Activated CD4-positive, alpha-beta T cell treated with anti-CD3 and anti-CD28 coated beads for 1 hour (primary cell): Measurements from ENCODE around the gene PNPLA7.
"Not testable (repeated sequence)": the region's sequence is repeated elsewhere in the genome, so short reads cannot be mapped to it uniquely, and the experiment has no call there.

Experiments
- DNase-seq: peaks from one replicate; pipeline ENCODE4 v3.0.0-alpha.2; 2020

The PNPLA7 gene

DNA sequence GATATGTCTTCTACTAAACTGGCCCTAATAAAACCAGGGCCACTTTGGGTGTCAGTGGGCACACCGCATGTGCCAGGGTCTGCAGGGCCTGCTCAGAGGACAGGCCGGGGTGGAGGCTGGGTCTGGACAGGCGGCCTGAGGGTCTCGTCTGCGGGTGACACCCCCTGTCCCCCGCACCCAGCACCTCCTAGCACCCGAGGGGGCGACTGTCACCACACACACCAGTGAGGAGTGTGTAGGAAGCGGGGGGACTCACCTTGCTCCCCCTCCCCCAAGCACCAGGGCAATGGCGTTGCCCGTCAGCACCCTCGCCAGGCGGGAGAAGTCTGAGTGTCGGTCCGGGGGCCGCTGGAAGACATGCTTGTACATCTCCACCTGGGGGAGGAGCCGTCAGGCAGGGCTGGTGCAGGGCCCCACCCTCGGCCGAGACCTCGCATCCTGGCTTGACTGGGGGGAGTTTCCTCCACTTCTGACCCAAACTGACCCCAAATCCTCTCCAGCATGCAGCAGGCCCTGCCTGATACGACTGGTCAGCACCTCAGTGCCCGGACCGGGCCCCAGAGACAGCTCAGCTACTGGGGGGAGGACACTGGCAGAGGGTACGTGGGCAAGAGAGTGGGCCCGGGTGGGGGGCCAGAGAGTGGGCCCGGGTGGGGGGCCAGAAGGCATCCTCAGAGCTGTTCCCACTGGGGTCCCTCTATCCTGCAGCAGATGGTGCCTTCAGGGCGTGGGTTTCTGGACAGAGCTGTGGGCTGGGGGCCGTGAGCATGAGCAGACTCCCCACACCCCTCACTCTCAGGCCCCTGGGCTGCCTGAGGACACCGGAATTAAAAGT, 72.2 kb downstream of the PNPLA7 start:
- no peak for DNase-seq

DNA sequence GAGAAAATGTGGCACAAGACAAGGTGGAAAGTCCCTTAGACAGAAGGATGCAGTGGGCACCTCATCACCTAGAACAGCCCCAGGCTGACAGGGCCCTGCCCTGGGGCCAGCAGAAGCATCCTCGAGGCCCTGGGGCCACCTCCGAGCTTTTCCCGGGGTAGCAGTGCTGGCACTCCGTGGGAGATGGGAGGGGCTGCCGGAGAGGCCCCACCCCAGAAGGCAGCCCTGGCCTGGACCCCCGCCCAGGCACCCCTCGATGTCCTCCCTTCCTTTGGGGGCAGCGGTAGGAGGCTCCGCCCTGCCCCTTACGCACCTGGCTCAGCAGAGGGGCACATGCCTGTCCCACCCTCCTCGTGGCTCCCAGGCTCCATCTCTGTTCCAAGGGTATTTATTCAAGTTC, 73.3 kb downstream of the PNPLA7 start:
- DNase-seq, result no peak

DNA sequence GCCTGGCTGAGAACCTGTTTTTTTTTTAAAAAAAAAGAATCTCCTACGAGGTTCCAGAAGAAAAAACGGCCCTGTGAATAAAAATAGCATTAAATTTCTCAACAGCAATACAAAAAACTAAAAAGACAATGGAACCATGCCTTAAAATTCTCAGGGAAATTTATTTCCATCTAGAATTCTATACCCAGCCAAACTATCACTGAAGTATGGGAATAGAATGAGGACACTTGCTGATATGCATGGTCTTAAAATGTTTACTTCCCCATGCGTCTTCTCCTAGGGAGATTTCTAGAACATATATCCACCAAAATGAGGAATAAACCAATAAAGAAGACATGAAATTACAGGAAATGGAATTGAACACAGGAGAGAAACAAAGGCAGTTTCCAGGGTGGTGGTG, 74.5 kb downstream of the PNPLA7 start:
- DNase-seq, result no peak

DNA sequence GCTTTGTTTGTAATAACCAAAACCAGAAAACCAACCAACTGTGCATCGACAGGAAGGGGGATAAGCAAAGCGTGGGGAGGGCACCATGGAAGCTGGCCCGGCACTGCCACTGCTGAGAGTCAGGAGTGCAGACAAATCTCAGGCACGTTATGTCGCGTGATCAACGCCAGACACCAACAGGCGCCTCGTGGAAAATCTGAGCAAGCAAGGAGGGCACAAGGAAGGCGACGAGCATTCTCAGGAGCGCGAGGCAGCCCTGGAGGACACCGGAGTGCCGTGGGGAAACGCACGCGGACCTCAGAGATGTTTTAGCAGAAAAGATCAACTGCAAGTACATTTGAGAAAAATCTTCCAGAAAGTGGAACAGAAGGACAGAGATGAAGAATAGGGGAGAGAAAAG, 75.9 kb downstream of the PNPLA7 start:
- no peak for DNase-seq

DNA sequence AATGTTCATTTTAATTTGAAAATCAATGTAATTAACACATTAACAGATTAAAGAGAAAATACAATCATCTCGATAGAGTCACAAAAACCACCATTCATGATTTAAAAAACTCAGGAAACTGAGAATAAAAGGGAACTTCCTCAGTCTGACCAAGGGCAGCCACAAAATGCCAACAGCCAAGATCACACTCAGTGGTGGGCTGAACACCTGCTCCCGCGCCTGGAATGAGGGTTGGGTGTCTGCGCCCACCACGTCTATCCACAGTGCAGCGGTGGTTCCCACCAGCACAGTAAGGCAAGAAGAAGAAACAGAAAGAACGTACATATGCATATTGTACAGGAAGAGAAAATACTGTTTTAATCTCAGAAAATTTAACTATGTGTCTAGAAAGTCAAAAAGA, 79.4 kb downstream of the PNPLA7 start:
- no peak for DNase-seq

DNA sequence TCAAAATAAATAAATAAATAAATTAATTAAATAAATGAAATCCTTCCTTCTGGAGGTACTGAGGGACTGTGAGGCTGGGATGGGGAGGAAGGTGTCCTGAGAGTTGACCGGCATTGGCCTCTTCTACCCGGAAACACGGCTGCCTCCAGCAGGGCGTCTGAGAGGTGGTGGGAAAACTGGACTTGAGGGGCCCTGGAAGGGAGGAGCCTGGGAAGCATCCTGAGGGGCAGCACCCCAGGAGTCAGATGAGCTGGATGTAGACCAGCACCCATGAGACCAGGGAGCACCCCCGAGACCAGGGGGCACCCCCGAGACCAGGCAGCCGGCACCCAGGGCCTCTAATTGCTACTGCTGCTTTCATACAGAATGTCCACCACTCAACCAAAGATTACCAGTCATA, 82.3 kb downstream of the PNPLA7 start:
- DNase-seq, result no peak

DNA sequence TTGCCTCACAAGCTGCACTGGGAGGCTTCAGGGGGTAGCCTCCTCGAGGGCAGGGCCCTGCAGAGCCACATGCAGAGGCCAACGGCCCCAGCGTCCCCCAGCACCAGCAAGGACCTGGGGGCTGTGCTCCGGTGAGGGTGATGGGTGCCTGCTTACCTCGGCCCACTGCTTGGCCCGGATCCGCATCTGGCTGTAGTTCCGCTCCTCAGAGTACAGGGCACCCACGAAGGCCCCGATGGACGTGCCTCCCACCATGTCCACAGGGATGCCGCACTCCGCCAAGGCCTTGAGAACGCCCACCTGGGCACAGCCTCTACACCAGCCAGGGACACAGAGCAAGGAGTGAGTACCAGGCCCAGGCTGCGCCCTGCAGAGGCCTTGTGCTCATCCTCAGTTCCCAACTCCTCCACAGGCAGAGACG, 83.0 kb downstream of the PNPLA7 start:
- DNase-seq, result no peak

DNA sequence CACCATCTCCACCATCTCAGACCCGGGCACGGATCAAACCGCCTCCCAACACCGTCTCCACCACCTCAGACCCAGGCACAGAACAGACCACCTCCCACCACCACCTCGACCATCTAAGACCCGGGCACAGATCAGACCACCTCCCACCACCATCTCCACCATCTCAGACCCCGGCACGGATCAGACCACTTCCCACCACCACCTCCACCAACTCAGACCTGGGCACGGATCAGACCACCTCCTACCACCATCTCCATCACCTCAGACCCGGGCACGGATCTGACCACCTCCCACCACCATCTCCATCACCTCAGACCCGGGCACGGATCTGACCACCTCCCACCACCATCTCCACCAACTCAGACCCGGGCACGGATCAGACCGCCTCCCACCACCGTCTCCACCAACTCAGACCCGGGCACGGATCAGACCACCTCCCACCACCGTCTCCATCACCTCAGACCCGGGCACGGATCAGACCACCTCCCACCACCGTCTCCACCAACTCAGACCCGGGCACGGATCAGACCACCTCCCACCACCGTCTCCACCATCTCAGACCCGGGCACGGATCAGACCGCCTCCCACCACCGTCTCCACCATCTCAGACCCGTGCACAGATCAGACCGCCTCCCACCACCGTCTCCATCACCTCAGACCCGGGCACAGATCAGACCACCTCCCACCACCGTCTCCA, 83.7 kb downstream of the PNPLA7 start:
- DNase-seq, result not testable (repeated sequence)

DNA sequence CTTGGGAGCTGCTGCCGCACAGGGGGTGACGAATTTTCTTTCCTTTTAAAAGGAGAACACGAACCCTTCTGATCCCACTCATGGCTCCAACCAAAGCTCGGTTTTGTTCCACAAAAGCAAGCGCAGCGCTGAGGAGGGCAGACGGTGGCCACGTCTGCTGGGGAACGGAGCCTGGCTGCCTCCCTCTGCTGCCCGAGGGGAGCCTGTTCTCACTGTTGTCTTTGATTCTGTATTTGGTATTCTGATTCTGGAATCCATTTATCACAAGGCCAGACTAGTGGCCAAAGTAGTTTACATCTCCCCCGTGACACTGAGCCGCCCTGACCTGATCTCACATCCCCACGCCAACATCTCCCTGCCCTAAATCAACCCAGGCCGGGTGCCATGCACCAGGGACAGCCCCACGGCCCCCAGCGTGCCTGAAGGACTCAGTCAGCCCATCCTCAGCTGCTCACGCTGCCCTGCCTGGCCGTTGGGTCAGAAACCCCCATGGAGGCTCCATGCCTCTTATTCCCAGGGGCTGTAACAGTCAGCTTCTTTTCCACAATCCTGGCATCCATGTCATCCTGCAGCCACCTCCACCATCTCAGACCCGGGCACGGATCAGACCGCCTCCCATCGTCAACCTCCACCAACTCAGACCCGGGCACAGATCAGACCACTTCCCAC, 84.3 kb downstream of the PNPLA7 start:
- no peak for DNase-seq

DNA sequence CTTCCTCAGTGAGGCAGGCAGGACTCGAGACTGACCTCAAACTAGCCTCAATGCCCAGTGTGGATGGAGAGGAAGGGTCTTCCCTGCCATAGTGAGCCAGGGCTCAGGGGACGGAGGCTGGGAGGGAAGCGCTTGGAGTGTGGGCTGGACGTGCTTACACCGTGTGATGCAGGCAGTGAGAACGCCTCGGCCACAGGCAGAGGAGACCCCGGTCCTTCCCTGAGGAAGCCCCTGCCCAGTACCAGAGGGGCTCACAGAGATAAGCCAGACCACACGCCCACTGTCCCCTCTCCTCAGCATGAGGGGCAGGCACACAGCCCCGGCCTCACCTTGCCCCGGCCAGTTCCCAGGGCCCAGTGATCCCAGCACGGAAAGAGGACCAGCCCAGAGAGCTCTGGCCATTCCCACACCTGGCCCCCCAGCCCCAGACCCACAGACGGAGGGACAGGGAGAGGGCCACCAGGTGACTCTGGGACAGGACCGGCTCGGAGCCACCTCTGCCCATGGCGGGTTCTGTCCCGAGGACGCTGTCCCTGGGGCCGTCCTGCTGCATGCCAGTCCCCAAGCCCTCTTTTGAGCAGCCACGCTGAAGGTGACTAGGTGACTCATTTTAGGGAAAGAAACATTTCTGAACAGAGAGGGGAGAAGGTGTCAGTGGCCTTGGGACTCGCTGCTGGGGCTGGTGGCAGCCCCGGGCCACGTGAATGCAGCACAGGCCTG, 85.0 kb downstream of the PNPLA7 start:
- DNase-seq, result no peak

DNA sequence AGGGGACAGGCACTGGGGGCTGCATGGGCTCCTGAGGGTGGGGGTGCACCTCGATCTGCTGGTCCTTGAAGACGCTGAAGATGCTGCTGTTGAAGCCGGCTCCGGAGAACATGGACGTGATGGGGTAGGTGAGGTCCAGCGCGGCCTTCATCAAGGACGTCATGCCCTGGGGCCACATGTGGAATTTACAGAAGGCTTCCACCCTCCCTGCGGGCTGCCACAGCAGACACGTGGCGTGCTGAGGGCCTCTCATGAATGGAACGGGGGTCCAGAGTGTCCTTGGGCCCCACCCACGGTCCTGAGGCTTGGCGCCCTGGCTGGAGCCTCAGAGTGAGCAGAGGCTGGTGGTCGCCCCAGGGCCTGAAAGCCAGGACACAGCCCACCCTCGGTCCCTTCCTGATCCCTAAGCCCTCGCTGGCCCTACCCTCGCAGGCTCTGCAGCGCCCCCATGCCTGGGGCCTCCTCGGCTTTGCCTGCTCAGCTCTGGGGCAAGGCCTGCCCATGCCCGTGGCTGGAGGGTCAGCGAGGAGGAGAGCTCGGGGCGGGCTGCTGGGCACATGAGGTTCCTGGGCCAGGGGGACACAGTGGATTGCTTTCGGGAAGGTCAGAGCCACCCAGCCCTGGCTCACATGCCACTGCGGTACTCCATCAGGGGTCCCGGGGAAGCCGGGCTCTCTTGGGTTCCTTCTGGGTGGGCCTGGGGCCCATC, 85.8 kb downstream of the PNPLA7 start:
- DNase-seq, result no peak

DNA sequence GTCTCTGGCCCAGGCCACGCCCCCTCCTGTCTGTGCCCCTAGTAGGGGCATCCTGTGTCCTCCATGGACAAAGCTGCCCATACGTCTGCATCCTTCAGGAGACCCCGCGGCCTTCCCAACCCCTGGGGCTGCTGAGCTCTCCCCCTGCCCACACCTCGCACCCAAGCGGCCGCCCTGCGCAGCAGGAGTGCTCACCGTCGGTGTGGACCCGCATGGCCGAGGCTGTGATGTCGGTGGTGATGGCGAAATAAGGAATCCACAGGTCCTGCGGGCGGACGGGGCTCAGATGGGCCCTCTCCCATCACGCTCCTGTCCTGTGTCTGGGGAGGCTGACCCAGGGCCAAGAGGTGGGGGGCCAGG, 86.3 kb downstream of the PNPLA7 start:
- no peak for DNase-seq

DNA sequence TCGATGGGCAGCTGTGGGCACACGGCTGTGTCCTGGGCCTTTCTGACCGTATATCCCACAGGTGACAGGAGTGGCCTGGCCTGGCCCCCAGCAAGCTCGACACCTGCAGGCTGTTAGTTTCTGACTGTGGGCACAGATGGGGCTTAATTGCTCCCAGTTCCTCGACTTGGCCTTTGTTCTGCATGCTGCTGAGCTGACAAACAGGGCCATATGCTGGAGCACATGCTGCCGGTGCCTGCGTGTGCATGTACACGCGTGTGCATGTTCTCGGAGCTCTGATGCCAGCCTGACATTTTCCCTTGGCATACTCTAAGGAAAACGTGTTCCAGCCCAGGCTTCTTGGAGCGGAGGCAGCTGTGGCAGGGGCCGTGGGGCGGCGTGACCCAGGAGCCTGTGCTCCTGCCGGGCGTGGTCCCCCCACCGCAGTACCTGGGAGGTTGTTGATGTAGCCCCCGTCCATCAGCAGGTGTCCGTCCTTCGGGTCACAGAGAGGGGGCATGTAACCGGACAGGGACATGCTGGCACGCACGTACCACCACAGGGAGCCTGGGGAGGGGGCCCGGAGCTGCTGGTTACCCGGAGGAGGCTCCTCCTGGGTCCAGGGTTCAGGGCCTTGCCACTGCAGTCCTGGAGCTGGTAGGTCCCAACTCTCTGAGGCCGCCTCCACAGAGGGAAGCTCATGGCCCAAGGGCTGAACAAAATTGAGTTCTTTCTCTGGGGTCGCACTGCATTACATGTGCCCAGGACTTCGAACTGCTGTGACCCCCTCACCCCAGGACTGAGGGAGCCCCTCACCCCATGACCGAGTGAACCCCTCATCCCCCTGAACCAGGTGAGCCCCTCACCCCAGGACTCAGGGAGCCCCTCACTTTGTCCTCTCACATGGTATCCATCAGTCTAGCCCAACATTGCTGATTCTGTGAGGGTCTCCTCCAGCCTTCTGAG, 86.9 kb downstream of the PNPLA7 start:
- no peak for DNase-seq

DNA sequence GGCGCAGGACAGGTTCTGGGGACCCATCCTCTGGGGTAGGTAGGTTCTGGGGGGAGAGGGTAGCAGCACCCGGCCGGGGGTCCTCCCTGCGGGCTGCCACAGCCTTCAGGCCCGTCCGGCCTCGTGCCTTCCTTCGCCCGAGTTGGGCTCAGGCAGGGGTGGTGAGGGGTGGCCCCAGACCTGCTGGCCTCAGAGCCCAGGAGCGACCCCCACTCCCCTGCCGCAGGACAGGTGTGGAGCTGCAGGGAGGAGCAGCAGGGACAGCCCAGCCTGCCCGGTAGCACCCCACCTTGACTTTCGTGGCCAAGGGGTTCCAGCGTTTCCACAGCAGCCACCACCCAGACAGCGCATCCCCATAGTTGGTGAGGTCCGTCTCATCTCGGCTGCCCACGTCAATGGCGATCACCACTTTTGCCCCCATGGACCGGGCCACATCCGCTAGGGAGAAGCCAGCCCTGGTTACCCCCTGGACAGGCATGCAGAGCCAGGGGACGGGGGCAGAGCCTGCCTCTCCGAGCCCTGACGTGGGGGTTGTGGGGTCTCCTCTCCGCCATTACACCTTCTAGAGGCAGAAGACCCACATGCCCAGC, 87.7 kb downstream of the PNPLA7 start:
- no peak for DNase-seq

DNA sequence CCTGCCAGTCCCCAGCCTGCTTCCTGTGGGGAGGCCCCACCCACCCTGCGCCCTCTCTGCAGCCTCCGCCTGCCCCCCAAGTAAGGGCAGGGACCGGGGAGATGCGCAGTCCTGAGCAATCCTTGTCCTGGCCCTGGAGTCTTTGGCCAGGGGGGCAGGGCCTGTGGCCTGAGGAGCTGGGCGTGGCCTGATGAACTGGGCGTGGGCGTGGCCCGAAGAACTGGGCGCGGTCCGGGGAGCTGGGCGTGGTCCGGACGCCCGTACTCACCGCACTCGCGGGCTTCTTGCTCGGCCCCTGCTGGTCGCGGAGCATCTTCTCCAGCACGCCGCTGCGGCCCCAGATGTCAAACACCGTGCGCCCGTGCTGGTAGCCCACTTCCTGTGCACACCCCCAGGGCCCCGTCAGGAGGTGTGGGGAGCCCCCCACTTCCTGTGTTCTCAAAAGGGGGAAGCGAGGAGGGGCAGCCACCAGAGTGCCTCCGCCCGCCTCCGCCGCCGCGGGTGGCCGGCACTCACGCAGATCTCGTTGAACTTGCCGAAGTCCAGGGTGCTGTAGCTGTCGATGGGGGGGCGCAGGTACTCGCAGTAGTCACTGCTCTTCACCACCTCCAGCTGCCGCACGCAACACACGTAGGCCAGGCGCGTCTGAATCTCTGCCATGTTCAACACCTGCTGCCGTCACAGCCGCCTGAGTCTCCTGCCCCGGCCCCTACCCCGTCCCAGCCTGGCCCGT, 88.4 kb downstream of the PNPLA7 start:
- DNase-seq, result peak; percentile 50

DNA sequence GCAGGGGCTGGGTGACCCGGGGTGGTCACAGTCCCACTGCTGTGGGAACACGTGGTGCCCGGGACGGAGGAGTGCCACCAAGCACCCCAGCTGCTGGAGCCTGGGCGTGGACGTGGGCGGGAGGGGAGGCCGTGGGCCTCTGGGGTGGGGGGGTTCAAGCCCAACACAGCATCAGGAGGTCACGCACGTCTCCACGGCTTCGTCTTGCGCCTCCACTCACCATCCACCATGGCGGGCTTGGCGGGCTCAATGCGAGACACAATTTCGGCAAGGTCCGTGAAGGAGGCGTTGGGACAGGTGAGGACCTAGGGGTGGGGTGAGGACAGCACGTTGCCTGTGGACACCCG, 88.9 kb downstream of the PNPLA7 start:
- no peak for DNase-seq

DNA sequence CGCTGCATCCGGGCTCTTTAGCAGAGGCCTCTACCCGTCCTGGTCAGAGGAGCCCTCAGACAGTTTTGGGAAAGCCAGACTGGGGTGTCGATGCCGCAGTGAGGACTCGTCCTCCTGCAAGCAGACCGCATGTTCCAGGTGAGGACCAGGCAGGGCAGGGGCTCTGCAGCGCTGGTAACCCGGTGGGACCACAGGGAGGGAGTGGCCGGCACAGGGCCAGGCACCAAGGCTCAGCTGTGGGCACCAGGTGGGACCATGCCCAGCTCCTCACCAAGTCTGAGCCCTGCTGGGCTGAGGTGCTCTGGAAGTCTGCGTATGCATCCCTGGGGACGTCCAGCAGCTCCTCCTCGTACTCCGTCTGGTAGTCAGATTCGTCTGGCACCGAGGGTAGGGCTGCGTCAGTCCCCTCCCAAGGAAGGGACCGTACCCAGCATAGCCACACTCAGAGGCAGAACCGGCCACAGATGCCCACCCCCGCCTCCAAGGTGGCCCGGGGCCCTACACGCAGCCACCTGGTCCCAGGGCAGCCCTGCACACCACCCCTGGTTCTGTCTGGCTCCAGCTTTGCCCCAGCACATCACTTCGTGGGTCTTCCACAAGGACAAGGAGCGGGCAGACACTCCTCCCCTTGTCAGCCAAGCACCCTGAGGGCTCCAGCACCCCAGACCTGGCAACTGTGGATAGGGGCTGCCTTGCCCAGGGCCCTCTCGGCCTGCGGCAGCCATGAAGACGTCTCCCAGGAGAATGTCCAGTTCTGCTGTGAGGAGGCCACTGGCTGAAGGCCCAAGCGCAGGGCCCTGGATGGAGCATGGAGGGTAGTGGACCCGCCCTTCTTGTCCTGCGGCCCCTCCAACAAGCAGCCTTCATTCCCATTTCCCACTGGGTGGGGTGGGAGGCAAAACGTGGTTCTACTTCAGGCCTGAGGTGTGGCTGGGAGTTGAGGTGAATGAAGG, 89.6 kb downstream of the PNPLA7 start:
- DNase-seq, result no peak

DNA sequence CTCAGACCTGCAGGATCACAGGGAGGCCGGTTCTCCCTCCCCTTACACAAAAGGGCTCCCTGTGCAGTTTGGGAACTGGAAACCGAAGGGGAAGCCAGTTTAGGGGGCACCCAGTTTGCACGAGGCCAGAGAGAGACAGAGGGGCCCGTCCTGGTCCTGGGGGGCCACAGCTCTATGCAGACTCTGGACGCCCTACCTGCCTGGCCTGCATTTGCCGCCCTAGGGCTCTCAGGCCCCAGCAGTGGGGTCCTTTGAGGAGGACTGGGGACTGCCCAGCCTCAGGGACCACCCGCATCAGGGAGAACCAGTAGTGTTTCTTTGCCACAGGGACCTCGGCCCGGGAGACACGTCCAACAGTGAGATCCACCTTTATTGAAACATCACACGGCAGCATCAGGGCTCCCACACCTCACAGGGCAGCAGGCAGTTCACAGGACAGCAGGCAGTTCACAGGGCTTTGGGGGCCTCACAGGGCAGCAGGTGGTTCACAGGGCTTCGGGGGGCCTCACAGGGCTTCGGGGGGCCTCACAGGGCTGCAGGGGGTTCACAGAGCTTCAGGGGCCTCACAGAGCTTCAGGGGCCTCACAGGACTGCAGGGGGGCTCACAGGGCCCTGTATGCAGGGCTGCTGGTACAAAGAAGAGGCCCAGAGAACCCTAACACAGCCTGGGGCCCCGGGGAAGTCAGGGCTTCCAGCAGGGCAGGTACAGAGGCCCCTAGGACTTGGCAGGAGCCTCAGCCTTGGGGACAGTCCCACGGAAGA, 90.4 kb downstream of the PNPLA7 start:
- no peak for DNase-seq
